Left ventricle myocardium inferior (tissue), 1 donor: ENCODE data around the gene SMIM36. TPM values are rescaled to one million over a fixed set of nuclear protein-coding genes. Genes with fewer than 3 reads are reported as not detected.
"Not testable (repeated sequence)": the region's sequence is repeated elsewhere in the genome, so short reads cannot be mapped to it uniquely, and the experiment has no call there.

Experiments
- DNase-seq: peaks from one replicate; pipeline ENCODE4 v3.0.0-alpha.2; 2020
- H3K27ac ChIP-seq: fragments of 200-600 bp; replicated peaks from 2 replicates; pipeline ENCODE4 v1.8.0; 2021
- H3K27me3 ChIP-seq: fragments of 200-600 bp; 2 replicates; pipeline ENCODE4 v1.8.0; 2021; ENCODE audit warnings: low read depth
- H3K36me3 ChIP-seq: fragments of 200-600 bp; 2 replicates; pipeline ENCODE4 v1.8.0; 2021
- H3K4me1 ChIP-seq: fragments of 200-600 bp; 2 replicates; pipeline ENCODE4 v1.8.0; 2021
- H3K4me3 ChIP-seq: fragments of 200-600 bp; 2 replicates; pipeline ENCODE4 v1.8.0; 2021; ENCODE audit warnings: mild to moderate bottlenecking, moderate library complexity
- H3K9me3 ChIP-seq: fragments of 200-600 bp; replicated peaks from 2 replicates; pipeline ENCODE4 v1.8.0; 2021
- CTCF ChIP-seq: fragments of 200-600 bp; IDR thresholded peaks from 2 replicates; pipeline ENCODE4 v1.8.0; 2021; ENCODE audit warnings: antibody characterized with exemption, mild to moderate bottlenecking, borderline replicate concordance
- intact Hi-C: fragments of 100-400 bp; cut with micrococcal nuclease; formaldehyde crosslinking; loops from one replicate; pipeline ENCODE4 v1.11.0; 2022
- total RNA-seq: library from RNA; stranded (reverse); fragmentation: NEBNext Ultra II Directional; extraction: Animal tissue kit (Norgen Biotek cat#: 25700); gene quantifications from one replicate; pipeline ENCODE4 v1.2.1, GENCODE V29; 2021
- donor health status: DM: no; HTN: yes; CAD: no; lungs with severe emphysema.

SMIM36 gene
- total RNA-seq, 1 donor from 2014 or later = not detected

- H3K4me3 ChIP-seq = no peak overlapping the region
- H3K27ac ChIP-seq = no peak overlapping the region
- no peaks in the 10 kb centered on the region for H3K9me3 ChIP-seq
- no peaks in the 10 kb centered on the region for H3K36me3 ChIP-seq
- TF ChIP-seq CTCF = no peak
- H3K4me1 ChIP-seq = peaks cover 11% of the 10 kb centered on the region
- no peaks in the 10 kb centered on the region for H3K27me3 ChIP-seq
- DNase-seq = no peak
- intact Hi-C loops = no loop called here
These were observed 75.8 kb downstream of the SMIM36 start for GRCh38 chr17:55435408-55435807.

GRCh38 chr17:55434721-55435120 lies 76.5 kb downstream of the SMIM36 start:
- no peak overlapping the region for H3K27ac ChIP-seq

GRCh38 chr17:55433629-55434422 lies 77.4 kb downstream of the SMIM36 start:
- no peak for DNase-seq
- no peak for TF ChIP-seq CTCF
- no peak overlapping the region for H3K4me3 ChIP-seq
- no peaks in the 10 kb centered on the region for H3K9me3 ChIP-seq
- H3K27me3 ChIP-seq = no peaks in the 10 kb centered on the region
- no peak overlapping the region for H3K27ac ChIP-seq
- peaks cover 16% of the 10 kb centered on the region for H3K4me1 ChIP-seq
- no peaks in the 10 kb centered on the region for H3K36me3 ChIP-seq
- intact Hi-C loops = no loop called here

More at GRCh38 chr17:55434721-55435120, 76.5 kb downstream of the SMIM36 start:
- H3K4me3 ChIP-seq = no peak overlapping the region
- no peaks in the 10 kb centered on the region for H3K27me3 ChIP-seq
- TF ChIP-seq CTCF = no peak
- no peaks in the 10 kb centered on the region for H3K9me3 ChIP-seq
- peaks cover 16% of the 10 kb centered on the region for H3K4me1 ChIP-seq
- DNase-seq = no peak
- intact Hi-C loops = no loop called here
- H3K36me3 ChIP-seq = no peaks in the 10 kb centered on the region

GRCh38 chr17:55433029-55433628 lies 78.1 kb downstream of the SMIM36 start:
- intact Hi-C loops = no loop called here
- no peaks in the 10 kb centered on the region for H3K27me3 ChIP-seq
- H3K4me1 ChIP-seq = peaks cover 16% of the 10 kb centered on the region
- H3K36me3 ChIP-seq = no peaks in the 10 kb centered on the region
- DNase-seq = no peak
- H3K27ac ChIP-seq = no peak overlapping the region
- no peak for TF ChIP-seq CTCF
- no peak overlapping the region for H3K4me3 ChIP-seq
- H3K9me3 ChIP-seq = no peaks in the 10 kb centered on the region

- DNase-seq = no peak
- Histone ChIP-seq H3K27me3 (no peaks in the 10 kb centered on the region), H3K4me3 (no peak overlapping the region), H3K9me3 (no peaks in the 10 kb centered on the region), H3K27ac (no peak overlapping the region), H3K36me3 (no peaks in the 10 kb centered on the region), H3K4me1 (peaks cover 16% of the 10 kb centered on the region)
- no peak for TF ChIP-seq CTCF
- intact Hi-C loops = no loop called here
These were observed 78.8 kb downstream of the SMIM36 start for GRCh38 chr17:55432358-55433028.

- DNase-seq, intact Hi-C loops, H3K9me3 ChIP-seq, H3K4me3 ChIP-seq, H3K27ac ChIP-seq, H3K36me3 ChIP-seq, H3K27me3 ChIP-seq: not testable (repeated sequence)
- peaks cover 16% of the 10 kb centered on the region for H3K4me1 ChIP-seq
These were observed 79.3 kb downstream of the SMIM36 start for GRCh38 chr17:55431914-55432313.
